CD14-positive monocyte (primary cell): ENCODE results near the gene AFF1. TPM values are rescaled to one million over a fixed set of nuclear protein-coding genes. Genes with fewer than 3 reads are reported as not detected.
A peak's percentile ranks its signal among the peaks of the same experiment; 100 is the strongest.

ENCODE experiments used
- DNase-seq, 3 donors: peaks; one replicate each; pipeline ENCODE4 v3.0.0-alpha.2; 2011 to 2022
- H2AFZ ChIP-seq: 2 replicates; pipeline ENCODE4 v1.6.0; 2012; ENCODE audit warnings: mild to moderate bottlenecking, low read depth, low read length, inconsistent platforms; ENCODE audit not compliant: insufficient read depth, poor library complexity, severe bottlenecking
- H3K27ac ChIP-seq, 2 donors: 1 replicate in 1 of 2; 2 replicates in 1 of 2; pipeline ENCODE4 v1.5.1; 2012 to 2013; ENCODE audit warnings: low read length in 2 of 2, control low read depth in 1 of 2, inconsistent platforms in 1 of 2, low read depth in 1 of 2, mild to moderate bottlenecking in 1 of 2
- H3K27me3 ChIP-seq, 2 donors: one replicate each; pipeline versions ENCODE4 v1.6.0 to v1.6.1; 2011 to 2013; ENCODE audit warnings: low read length in 2 of 2; ENCODE audit not compliant: control insufficient read depth in 2 of 2, insufficient read depth in 2 of 2
- H3K36me3 ChIP-seq, 2 donors: replicated peaks in 1 of 2; 1 replicate in 1 of 2; 2 replicates in 1 of 2; pipeline versions ENCODE4 v1.5.1 to v1.6.1; 2012 to 2013; ENCODE audit warnings: low read length in 2 of 2, control low read depth in 1 of 2, inconsistent platforms in 1 of 2, mild to moderate bottlenecking in 1 of 2; ENCODE audit not compliant: insufficient read depth in 2 of 2, control insufficient read depth in 1 of 2
- H3K4me1 ChIP-seq, 2 donors: 1 replicate in 1 of 2; 2 replicates in 1 of 2; pipeline versions ENCODE4 v1.5.1 to v1.6.1; 2012 to 2013; ENCODE audit warnings: low read length in 2 of 2, control low read depth in 1 of 2, inconsistent platforms in 1 of 2, mild to moderate bottlenecking in 1 of 2, moderate library complexity in 1 of 2; ENCODE audit not compliant: insufficient read depth in 2 of 2, control insufficient read depth in 1 of 2
- H3K4me2 ChIP-seq: replicated peaks from 2 replicates; pipeline ENCODE3; 2012; ENCODE audit warnings: low read length, moderate library complexity, mild to moderate bottlenecking; ENCODE audit not compliant: poor library complexity, severe bottlenecking; ENCODE audit errors: extremely low read depth
- H3K4me3 ChIP-seq, 3 experiments: fragments of 200-600 bp in 1 of 3; sonication (generic) in 1 of 3; replicated peaks in 1 of 3; 1 replicate in 2 of 3; 2 replicates in 1 of 3; pipeline ENCODE4 v1.5.1; 2011 to 2013; ENCODE audit warnings: low read length in 3 of 3, mild to moderate bottlenecking in 3 of 3, control low read depth in 2 of 3, low read depth in 2 of 3, inconsistent platforms in 1 of 3, moderate library complexity in 1 of 3
- H3K79me2 ChIP-seq: 2 replicates; pipeline ENCODE4 v1.6.0; 2012; ENCODE audit warnings: mild to moderate bottlenecking, control low read depth, inconsistent platforms, low read length, moderate library complexity; ENCODE audit not compliant: insufficient read depth
- H3K9ac ChIP-seq: 2 replicates; pipeline ENCODE4 v1.6.0; 2017; ENCODE audit warnings: low read length, mild to moderate bottlenecking; ENCODE audit not compliant: insufficient read depth, poor library complexity, severe bottlenecking
- H3K9me3 ChIP-seq, 2 donors: replicated peaks in 1 of 2; 1 replicate in 1 of 2; 2 replicates in 1 of 2; pipeline versions ENCODE4 v1.5.1 to v1.6.1; 2012 to 2013; ENCODE audit warnings: low read length in 2 of 2, control low read depth in 1 of 2; ENCODE audit not compliant: control insufficient read depth in 1 of 2, insufficient read depth in 1 of 2
- H4K20me1 ChIP-seq: 2 replicates; pipeline ENCODE4 v1.6.0; 2012; ENCODE audit warnings: mild to moderate bottlenecking, low read length, control low read depth, moderate library complexity; ENCODE audit not compliant: insufficient read depth
- H3K27ac Mint-ChIP-seq, 7 donors: one replicate each; pipeline ENCODE4 v1.8.0; 2020; ENCODE audit warnings: mild to moderate bottlenecking in 7 of 7, mixed read lengths in 7 of 7, moderate library complexity in 6 of 7, inconsistent platforms in 2 of 7
- H3K27me3 Mint-ChIP-seq, 3 donors: one replicate each; pipeline ENCODE4 v1.8.0; 2021 to 2022; ENCODE audit warnings: low read depth in 3 of 3, mild to moderate bottlenecking in 3 of 3, mixed read lengths in 3 of 3, moderate library complexity in 3 of 3, inconsistent platforms in 1 of 3
- H3K36me3 Mint-ChIP-seq, 2 donors: one replicate each; pipeline ENCODE4 v1.8.0; 2020; ENCODE audit warnings: mixed read lengths in 2 of 2, inconsistent platforms in 1 of 2, mild to moderate bottlenecking in 1 of 2
- H3K4me1 Mint-ChIP-seq: one replicate; pipeline ENCODE4 v1.8.0; 2020; ENCODE audit warnings: mild to moderate bottlenecking, mixed read lengths
- H3K4me3 Mint-ChIP-seq, 2 donors: one replicate each; pipeline ENCODE4 v1.8.0; 2020; ENCODE audit warnings: mild to moderate bottlenecking in 2 of 2, mixed read lengths in 2 of 2, moderate library complexity in 1 of 2
- H3K9me3 Mint-ChIP-seq, 7 donors: one replicate each; pipeline ENCODE4 v1.8.0; 2020 to 2022; ENCODE audit warnings: mixed read lengths in 7 of 7, mild to moderate bottlenecking in 6 of 7, moderate library complexity in 6 of 7, inconsistent platforms in 2 of 7
- WGBS: methylation state at CpG from one replicate; pipeline ENCODE4 v1.1.5; 2013; ENCODE audit warnings: missing lambda C conversion rate; ENCODE audit not compliant: insufficient coverage; 5-methylcytosine and 5-hydroxymethylcytosine counted together
- intact Hi-C, 2 donors: fragments of 100-400 bp; cut with micrococcal nuclease; formaldehyde crosslinking; loops; one replicate each; pipeline versions ENCODE4 v1.15.0 to v1.15.1; 2023
- polyA plus RNA-seq, 3 donors: library from polyadenylated mRNA; depleted of rRNA in 1 of 3; unstranded in 2 of 3; stranded (reverse) in 1 of 3; fragments of 300-500 nt in 2 of 3; fragments of >200 nt in 1 of 3; fragmentation: Illumina TruSeq in 2 of 3; gene quantifications; 1 replicate in 2 of 3; 2 replicates in 1 of 3; pipeline ENCODE4 v1.2.3, GENCODE V29; 2012 to 2021
- TF ChIP-seq, protein P1 (sequence below): fragments of 200-600 bp; IDR thresholded peaks from one replicate; pipeline ENCODE4 v1.8.0; 2022; ENCODE audit warnings: antibody characterized with exemption, mild to moderate bottlenecking

The AFF1 gene
- polyA plus RNA-seq, 3 donors: 7.5 to 20.9 (median 16.3) TPM

DNA sequence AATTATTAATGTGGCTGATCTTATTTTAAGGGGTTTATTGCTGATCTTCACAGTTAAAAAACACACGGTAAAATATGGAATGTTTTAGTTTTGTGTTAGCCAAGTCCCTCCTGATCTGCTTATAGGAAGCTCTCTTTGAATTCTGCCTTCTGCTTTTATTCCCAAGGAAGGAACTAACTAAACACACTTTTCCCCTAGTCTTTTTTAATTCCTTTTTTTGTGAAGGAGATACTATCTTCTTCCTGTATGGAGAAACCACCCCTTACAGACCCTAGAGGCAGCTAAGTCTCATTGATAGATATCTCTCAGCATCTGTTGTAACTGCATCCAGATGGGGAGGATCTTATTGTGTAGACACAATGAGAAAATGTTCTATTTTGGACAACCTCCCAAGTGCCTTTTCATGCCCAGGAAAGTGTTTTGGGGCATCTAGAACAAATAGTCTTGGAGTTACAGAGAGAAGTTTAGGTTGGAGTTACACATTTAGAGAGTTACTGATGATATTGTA is 64.4 kb downstream of the AFF1 start:
- H3K4me1 ChIP-seq: peaks cover 8 to 9% of the 10 kb centered on the region in 2 donors
- Mint-ChIP-seq H3K27ac (peak overlapping the region in 5 of 7 donors; percentile 6 to 63 (median 40)), H3K4me3 (no peak overlapping the region), H3K27me3 (peaks cover 0 to 1% (median 0%) of the 10 kb centered on the region in 3 donors), H3K4me1 (peaks cover 18% of the 10 kb centered on the region), H3K9me3 (peaks cover 0 to 3% (median 0%) of the 10 kb centered on the region in 7 donors), H3K36me3 (peaks cover 2 to 15% of the 10 kb centered on the region in 2 donors)
- H3K9me3 ChIP-seq: no peaks in the 10 kb centered on the region
- WGBS: no CpG with 5 or more reads among the region's 1 CpG
- no peak overlapping the region for H3K4me3 ChIP-seq
- no peak overlapping the region for H2AFZ ChIP-seq
- no peaks in the 10 kb centered on the region for H3K27me3 ChIP-seq
- peak overlapping the region in 1 of 2 donors; percentile 40 for H3K27ac ChIP-seq
- H3K9ac ChIP-seq: no peak overlapping the region
- no peaks in the 10 kb centered on the region for H3K36me3 ChIP-seq
- H3K4me2 ChIP-seq: no peak overlapping the region
- H4K20me1 ChIP-seq: peaks cover 22% of the 10 kb centered on the region
- DNase-seq: no peak
- TF ChIP-seq, protein P1, sequence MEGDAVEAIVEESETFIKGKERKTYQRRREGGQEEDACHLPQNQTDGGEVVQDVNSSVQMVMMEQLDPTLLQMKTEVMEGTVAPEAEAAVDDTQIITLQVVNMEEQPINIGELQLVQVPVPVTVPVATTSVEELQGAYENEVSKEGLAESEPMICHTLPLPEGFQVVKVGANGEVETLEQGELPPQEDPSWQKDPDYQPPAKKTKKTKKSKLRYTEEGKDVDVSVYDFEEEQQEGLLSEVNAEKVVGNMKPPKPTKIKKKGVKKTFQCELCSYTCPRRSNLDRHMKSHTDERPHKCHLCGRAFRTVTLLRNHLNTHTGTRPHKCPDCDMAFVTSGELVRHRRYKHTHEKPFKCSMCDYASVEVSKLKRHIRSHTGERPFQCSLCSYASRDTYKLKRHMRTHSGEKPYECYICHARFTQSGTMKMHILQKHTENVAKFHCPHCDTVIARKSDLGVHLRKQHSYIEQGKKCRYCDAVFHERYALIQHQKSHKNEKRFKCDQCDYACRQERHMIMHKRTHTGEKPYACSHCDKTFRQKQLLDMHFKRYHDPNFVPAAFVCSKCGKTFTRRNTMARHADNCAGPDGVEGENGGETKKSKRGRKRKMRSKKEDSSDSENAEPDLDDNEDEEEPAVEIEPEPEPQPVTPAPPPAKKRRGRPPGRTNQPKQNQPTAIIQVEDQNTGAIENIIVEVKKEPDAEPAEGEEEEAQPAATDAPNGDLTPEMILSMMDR: no peak
- peaks cover 73% of the 10 kb centered on the region for H3K79me2 ChIP-seq
- intact Hi-C loops: no loop called here

DNA sequence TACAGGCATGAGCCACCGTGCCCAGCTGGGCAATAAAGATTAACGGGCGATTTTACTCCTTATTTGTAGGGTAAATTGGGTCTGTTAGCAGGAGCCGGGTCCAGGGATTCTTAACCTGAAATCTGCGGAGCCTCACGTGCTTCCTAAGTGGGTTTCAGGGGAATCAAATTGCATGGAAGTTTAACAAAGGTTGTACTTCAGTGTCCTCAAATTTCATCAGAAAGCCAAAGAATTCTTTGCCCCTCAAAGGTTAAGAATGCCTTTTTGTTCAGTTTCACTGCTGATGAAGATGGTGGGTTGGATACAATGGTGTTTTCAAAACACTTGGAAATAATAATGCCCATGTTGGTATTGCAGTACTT is 67.9 kb downstream of the AFF1 start:
- intact Hi-C loops: loop anchor here in 1 of 2 donors (10.0 kb wide), 1 partner anchor 92 kb away; no protein-coding TSS in a partner anchor
- TF ChIP-seq, protein P1: no peak
- H3K4me3 Mint-ChIP-seq: no peak overlapping the region

More for the DNA sequence above, 67.9 kb downstream of the AFF1 start:
- H3K9me3 Mint-ChIP-seq: no peaks in the 10 kb centered on the region
- peaks cover 0 to 12% of the 10 kb centered on the region in 2 donors for H3K36me3 Mint-ChIP-seq
- no peak for DNase-seq
- peaks cover 32% of the 10 kb centered on the region for H3K4me1 Mint-ChIP-seq
- Histone ChIP-seq H3K9me3 (no peaks in the 10 kb centered on the region), H4K20me1 (peaks cover 22% of the 10 kb centered on the region), H3K4me3 (no peak overlapping the region), H3K4me1 (peaks cover 23 to 30% of the 10 kb centered on the region in 2 donors), H3K27ac (no peak overlapping the region), H3K79me2 (peaks cover 79% of the 10 kb centered on the region), H2AFZ (no peak overlapping the region), H3K4me2 (no peak overlapping the region), H3K9ac (no peak overlapping the region), H3K27me3 (no peaks in the 10 kb centered on the region), H3K36me3 (no peaks in the 10 kb centered on the region)
- H3K27ac Mint-ChIP-seq: no peak overlapping the region
- H3K27me3 Mint-ChIP-seq: peaks cover 0 to 1% (median 0%) of the 10 kb centered on the region in 3 donors
- WGBS: 94% methylated on average over 3 of the region's 6 CpGs
